HepG2 (cell line): ENCODE measurements around the gene NMNAT1. TPM values are rescaled to one million over a fixed set of nuclear protein-coding genes. Genes with fewer than 3 reads are reported as not detected.
A peak's percentile ranks its signal among the peaks of the same experiment; 100 is the strongest.

Experiments used
- ATF7 ChIP-seq, 2 experiments: fragments of 450-650 bp in 1 of 2; sonication (generic) in 1 of 2; formaldehyde crosslinking in 1 of 2; IDR thresholded peaks; 2 replicates each; pipeline versions ENCODE4 v1.4.0 to v1.6.1; 2016 to 2020; ENCODE audit warnings: antibody characterized with exemption in 1 of 2, mild to moderate bottlenecking in 1 of 2, missing genetic modification reagents in 1 of 2
- CBX2 ChIP-seq, 2 experiments: fragments of 200-600 bp in 1 of 2; sonication (generic); formaldehyde crosslinking in 1 of 2; IDR thresholded peaks; 2 replicates each; pipeline versions ENCODE4 v1.7.0 to v1.8.1; 2018 to 2022; ENCODE audit warnings: low read depth in 2 of 2, low read length in 1 of 2, mild to moderate bottlenecking in 1 of 2, missing genetic modification reagents in 1 of 2
- FOXC1 ChIP-seq: sonication (generic); formaldehyde crosslinking; IDR thresholded peaks from 2 replicates; pipeline ENCODE4 v1.8.0; 2022; ENCODE audit warnings: mild to moderate bottlenecking, missing genetic modification reagents, borderline replicate concordance
- MTA3 ChIP-seq: sonication (generic); formaldehyde crosslinking; IDR thresholded peaks from 2 replicates; pipeline ENCODE4 v1.4.0; 2020; ENCODE audit warnings: missing genetic modification reagents
- MYC ChIP-seq: sonication (generic); formaldehyde crosslinking; IDR thresholded peaks from 2 replicates; pipeline ENCODE4 v1.9.0; 2021; ENCODE audit warnings: missing genetic modification reagents, borderline replicate concordance
- NFIC ChIP-seq: IDR thresholded peaks from 2 replicates; pipeline ENCODE4 v1.6.1; 2012; ENCODE audit warnings: mild to moderate bottlenecking, low read length, inconsistent platforms
- NFYB ChIP-seq: sonication (generic); formaldehyde crosslinking; IDR thresholded peaks from 2 replicates; pipeline ENCODE4 v1.4.0; 2020; ENCODE audit warnings: missing genetic modification reagents
- PATZ1 ChIP-seq: sonication (generic); formaldehyde crosslinking; IDR thresholded peaks from 2 replicates; pipeline ENCODE4 v1.4.0; 2020; ENCODE audit warnings: missing genetic modification reagents
- PAX8 ChIP-seq: sonication (generic); formaldehyde crosslinking; IDR thresholded peaks from 2 replicates; pipeline ENCODE4 v1.8.0; 2022; ENCODE audit warnings: mild to moderate bottlenecking, missing genetic modification reagents, borderline replicate concordance
- PTBP1 ChIP-seq: fragments of 200-400 bp; formaldehyde crosslinking; IDR thresholded peaks from 2 replicates; pipeline ENCODE4 v1.6.1; 2018; ENCODE audit warnings: low read length, low read depth; ENCODE audit not compliant: poor library complexity, severe bottlenecking
- RAD51 ChIP-seq: fragments of 450-650 bp; IDR thresholded peaks from 2 replicates; pipeline ENCODE4 v1.6.1; 2016; ENCODE audit warnings: borderline replicate concordance
- TAF15 ChIP-seq: fragments of 200-400 bp; formaldehyde crosslinking; IDR thresholded peaks from one replicate; pipeline ENCODE4 v1.6.1; 2018; ENCODE audit warnings: mild to moderate bottlenecking, low read depth, low read length; ENCODE audit not compliant: poor library complexity, severe bottlenecking
- TEAD2 ChIP-seq: sonication (generic); formaldehyde crosslinking; IDR thresholded peaks from 2 replicates; pipeline ENCODE4 v1.9.0; 2021; ENCODE audit warnings: missing genetic modification reagents
- TEAD3 ChIP-seq: optimal IDR thresholded peaks from 2 replicates; pipeline ENCODE3; 2016; ENCODE audit warnings: borderline replicate concordance
- TGIF2 ChIP-seq: IDR thresholded peaks from 2 replicates; pipeline ENCODE4 v1.6.1; 2016; ENCODE audit warnings: control low read depth, missing compliant biosample characterization
- ZBTB3 ChIP-seq: sonication (generic); formaldehyde crosslinking; IDR thresholded peaks from 2 replicates; pipeline ENCODE4 v1.4.0; 2020; ENCODE audit warnings: low read depth, mild to moderate bottlenecking, moderate library complexity, missing genetic modification reagents, borderline replicate concordance
- ZFP36 ChIP-seq: fragments of 150-350 bp; IDR thresholded peaks from 2 replicates; pipeline ENCODE4 v1.6.1; 2018; ENCODE audit warnings: borderline replicate concordance, low read length, low read depth; ENCODE audit not compliant: partially characterized antibody
- ZNF432 ChIP-seq: sonication (generic); formaldehyde crosslinking; IDR thresholded peaks from 2 replicates; pipeline ENCODE4 v1.5.0; 2020; ENCODE audit warnings: missing genetic modification reagents, mild to moderate bottlenecking, borderline replicate concordance
- ZNF546 ChIP-seq: sonication (generic); formaldehyde crosslinking; conservative IDR thresholded peaks from 2 replicates; pipeline ENCODE4 v1.8.1; 2023; ENCODE audit warnings: mild to moderate bottlenecking, missing genetic modification reagents
- ZNF672 ChIP-seq: sonication (generic); formaldehyde crosslinking; IDR thresholded peaks from 2 replicates; pipeline ENCODE4 v1.8.1; 2022; ENCODE audit warnings: missing genetic modification reagents
- ZNF850 ChIP-seq: sonication (generic); formaldehyde crosslinking; conservative IDR thresholded peaks from 2 replicates; pipeline ENCODE4 v1.9.0; 2021; ENCODE audit warnings: mild to moderate bottlenecking, missing genetic modification reagents
- ZSCAN25 ChIP-seq: sonication (generic); formaldehyde crosslinking; IDR thresholded peaks from 2 replicates; pipeline ENCODE4 v1.8.0; 2022; ENCODE audit warnings: mild to moderate bottlenecking, missing genetic modification reagents
- polyA plus RNA-seq, 8 experiments: library from polyadenylated mRNA; depleted of rRNA in 3 of 8; stranded (reverse) in 7 of 8; unstranded in 1 of 8; fragments of >200 nt; fragmentation: Illumina TruSeq in 4 of 8; extraction: Trizol in 4 of 8; gene quantifications; 2 replicates each; pipeline versions ENCODE4 v1.2.1 to v1.2.3, GENCODE V29; 2011 to 2016; ENCODE audit warnings: low read depth in 4 of 8, missing spikeins in 1 of 8, mixed read lengths in 1 of 8; ENCODE audit not compliant: insufficient read depth in 1 of 8
- total RNA-seq, 5 experiments: library from RNA; depleted of rRNA; stranded (reverse); fragments of >200 nt; fragmentation: Illumina TruSeq; extraction: Trizol; gene quantifications; 2 replicates each; pipeline ENCODE4 v1.2.3, GENCODE V29; 2016; ENCODE audit warnings: low read depth in 1 of 5
- TF ChIP-seq, protein P1 (sequence below): sonication (generic); formaldehyde crosslinking; IDR thresholded peaks from 2 replicates; pipeline ENCODE4 v1.4.0; 2020; ENCODE audit warnings: missing genetic modification reagents

The NMNAT1 gene
- total and polyA plus RNA-seq, 2 of the 13 experiments (the other 11 are each of a cell fraction or from before 2014, with no cell fraction given), result 5.6 to 12.2 TPM

DNA sequence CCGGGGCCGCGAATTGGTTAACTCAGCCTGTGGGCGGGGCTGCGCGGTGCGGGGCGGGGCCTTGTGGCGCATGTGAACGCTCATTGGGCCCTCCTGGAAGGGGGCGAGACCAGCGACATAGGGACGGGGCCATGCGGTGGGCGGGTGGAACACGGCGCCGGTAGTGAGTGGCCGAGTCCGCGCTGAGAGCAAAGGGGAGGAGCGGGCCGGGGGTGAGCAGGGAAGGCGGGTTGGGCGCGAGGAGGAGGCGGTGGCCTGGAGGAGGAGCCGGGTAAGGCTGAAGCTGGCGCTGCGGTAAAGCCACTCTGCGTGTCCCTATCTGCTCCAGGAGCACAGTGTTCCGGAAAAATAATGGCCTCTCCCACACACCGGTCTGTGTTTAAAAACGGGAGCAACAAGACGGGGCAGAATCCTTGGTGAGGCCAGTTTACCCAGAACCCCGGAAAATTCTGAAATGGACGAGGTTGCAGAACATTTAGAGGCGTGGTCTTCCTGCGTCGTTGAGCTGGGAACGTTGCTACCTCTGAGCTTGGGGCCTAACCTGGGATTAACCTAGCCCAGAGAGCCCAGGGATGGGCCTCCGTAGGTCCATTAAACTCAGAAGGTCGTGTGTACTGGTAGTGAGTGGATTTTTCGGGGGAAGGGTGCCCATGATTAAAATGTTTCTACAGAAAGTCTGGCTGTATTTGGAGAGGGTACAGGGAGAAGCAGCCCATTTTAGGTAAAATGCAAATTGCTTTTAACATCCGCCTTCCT is 32.7 kb upstream of the NMNAT1 start (continued):
- TF ChIP-seq PATZ1 (CRISPR knock-in tag), result peak; percentile 48; the same call in 1 of the 2 replicates
- TF ChIP-seq ZNF672 (CRISPR knock-in tag), result no peak
- TF ChIP-seq MTA3 (CRISPR knock-in tag), result no peak
- TF ChIP-seq PAX8 (CRISPR knock-in tag), result no peak
- no peak for TF ChIP-seq TEAD3 (CRISPR knock-in tag)
- TF ChIP-seq, protein P1, sequence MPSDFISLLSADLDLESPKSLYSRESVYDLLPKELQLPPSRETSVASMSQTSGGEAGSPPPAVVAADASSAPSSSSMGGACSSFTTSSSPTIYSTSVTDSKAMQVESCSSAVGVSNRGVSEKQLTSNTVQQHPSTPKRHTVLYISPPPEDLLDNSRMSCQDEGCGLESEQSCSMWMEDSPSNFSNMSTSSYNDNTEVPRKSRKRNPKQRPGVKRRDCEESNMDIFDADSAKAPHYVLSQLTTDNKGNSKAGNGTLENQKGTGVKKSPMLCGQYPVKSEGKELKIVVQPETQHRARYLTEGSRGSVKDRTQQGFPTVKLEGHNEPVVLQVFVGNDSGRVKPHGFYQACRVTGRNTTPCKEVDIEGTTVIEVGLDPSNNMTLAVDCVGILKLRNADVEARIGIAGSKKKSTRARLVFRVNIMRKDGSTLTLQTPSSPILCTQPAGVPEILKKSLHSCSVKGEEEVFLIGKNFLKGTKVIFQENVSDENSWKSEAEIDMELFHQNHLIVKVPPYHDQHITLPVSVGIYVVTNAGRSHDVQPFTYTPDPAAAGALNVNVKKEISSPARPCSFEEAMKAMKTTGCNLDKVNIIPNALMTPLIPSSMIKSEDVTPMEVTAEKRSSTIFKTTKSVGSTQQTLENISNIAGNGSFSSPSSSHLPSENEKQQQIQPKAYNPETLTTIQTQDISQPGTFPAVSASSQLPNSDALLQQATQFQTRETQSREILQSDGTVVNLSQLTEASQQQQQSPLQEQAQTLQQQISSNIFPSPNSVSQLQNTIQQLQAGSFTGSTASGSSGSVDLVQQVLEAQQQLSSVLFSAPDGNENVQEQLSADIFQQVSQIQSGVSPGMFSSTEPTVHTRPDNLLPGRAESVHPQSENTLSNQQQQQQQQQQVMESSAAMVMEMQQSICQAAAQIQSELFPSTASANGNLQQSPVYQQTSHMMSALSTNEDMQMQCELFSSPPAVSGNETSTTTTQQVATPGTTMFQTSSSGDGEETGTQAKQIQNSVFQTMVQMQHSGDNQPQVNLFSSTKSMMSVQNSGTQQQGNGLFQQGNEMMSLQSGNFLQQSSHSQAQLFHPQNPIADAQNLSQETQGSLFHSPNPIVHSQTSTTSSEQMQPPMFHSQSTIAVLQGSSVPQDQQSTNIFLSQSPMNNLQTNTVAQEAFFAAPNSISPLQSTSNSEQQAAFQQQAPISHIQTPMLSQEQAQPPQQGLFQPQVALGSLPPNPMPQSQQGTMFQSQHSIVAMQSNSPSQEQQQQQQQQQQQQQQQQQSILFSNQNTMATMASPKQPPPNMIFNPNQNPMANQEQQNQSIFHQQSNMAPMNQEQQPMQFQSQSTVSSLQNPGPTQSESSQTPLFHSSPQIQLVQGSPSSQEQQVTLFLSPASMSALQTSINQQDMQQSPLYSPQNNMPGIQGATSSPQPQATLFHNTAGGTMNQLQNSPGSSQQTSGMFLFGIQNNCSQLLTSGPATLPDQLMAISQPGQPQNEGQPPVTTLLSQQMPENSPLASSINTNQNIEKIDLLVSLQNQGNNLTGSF (CRISPR knock-in tag), result 0 out of 2 replicates have a peak, but pooled peaks have one; percentile 51
- TF ChIP-seq ZNF850, result no peak
- TF ChIP-seq TEAD2 (CRISPR knock-in tag), result no peak
- 0 out of 2 replicates have a peak, but pooled peaks have one; percentile 46 for TF ChIP-seq FOXC1 (CRISPR knock-in tag)
- TF ChIP-seq ZSCAN25 (CRISPR knock-in tag), result no peak
- TF ChIP-seq RAD51, result no peak
- TF ChIP-seq CBX2 (IDR thresholded peaks at IDR 0.05; ENCODE audit: low read depth, low read length), result no peak
- TF ChIP-seq CBX2 (CRISPR knock-in tag; IDR thresholded peaks at IDR 0.05; ENCODE audit: low read depth), result no peak
- no peak for TF ChIP-seq ZFP36
- no peak for TF ChIP-seq ZNF546 (CRISPR knock-in tag)
- TF ChIP-seq TGIF2 (CRISPR knock-in tag), result 0 out of 2 replicates have a peak, but pooled peaks have one; percentile 47
- peak; percentile 72; the same call in 1 of the 2 replicates for TF ChIP-seq MYC (CRISPR knock-in tag)
- no peak for TF ChIP-seq ZNF432 (CRISPR knock-in tag)
- peak; percentile 76 for TF ChIP-seq NFYB (CRISPR knock-in tag)
- TF ChIP-seq ATF7 (IDR thresholded peaks at IDR 0.05), result no peak
- no peak for TF ChIP-seq ATF7 (CRISPR knock-in tag; IDR thresholded peaks at IDR 0.05)
- TF ChIP-seq TAF15, result no peak
- TF ChIP-seq PTBP1, result no peak
- TF ChIP-seq ZBTB3 (CRISPR knock-in tag), result no peak
- no peak for TF ChIP-seq NFIC
